K562 (cell line): Measurements from ENCODE around the gene COX4I2. TPM values are rescaled to one million over a fixed set of nuclear protein-coding genes. Genes with fewer than 3 reads are reported as not detected.

Experiments used
- BMI1 ChIP-seq: fragments of 150-350 bp; IDR thresholded peaks from 2 replicates; pipeline ENCODE4 v1.6.1; 2014; ENCODE audit warnings: low read length
- CAMTA2 ChIP-seq: fragments of 250-450 bp; sonication (Bioruptor Pico); conservative IDR thresholded peaks from 2 replicates; pipeline ENCODE4 v1.5.1; 2022
- CSDE1 ChIP-seq, 2 experiments: fragments of 450-650 bp; IDR thresholded peaks; 2 replicates each; pipeline ENCODE4 v1.6.1; 2016; ENCODE audit warnings: mild to moderate bottlenecking in 1 of 2
- DIDO1 ChIP-seq: fragments of 450-650 bp; IDR thresholded peaks from 2 replicates; pipeline ENCODE4 v1.6.1; 2016; ENCODE audit warnings: low read depth, missing biosample characterization, missing genetic modification characterization
- EP400 ChIP-seq: fragments of 450-650 bp; IDR thresholded peaks from 2 replicates; pipeline ENCODE4 v1.6.1; 2017; ENCODE audit warnings: antibody characterized with exemption, mild to moderate bottlenecking, moderate library complexity
- MXI1 ChIP-seq: IDR thresholded peaks from 2 replicates; pipeline ENCODE4 v1.6.1; 2011; ENCODE audit warnings: low read depth, mild to moderate bottlenecking, improper control_type of control experiment, low read length
- NR4A1 ChIP-seq, 2 experiments: fragments of 250-450 bp in 1 of 2; fragments of 450-650 bp in 1 of 2; sonication (Bioruptor Pico) in 1 of 2; IDR thresholded peaks; 2 replicates each; pipeline versions ENCODE4 v1.4.0 to v1.6.1; 2016 to 2020; ENCODE audit warnings: mild to moderate bottlenecking in 2 of 2, missing compliant biosample characterization in 1 of 2, missing genetic modification characterization in 1 of 2, moderate library complexity in 1 of 2
- SLC30A9 ChIP-seq: fragments of 250-450 bp; sonication (Bioruptor Pico); IDR thresholded peaks from 2 replicates; pipeline ENCODE4 v1.8.0; 2022; ENCODE audit warnings: mild to moderate bottlenecking, moderate library complexity
- ZBED1 ChIP-seq: IDR thresholded peaks from 2 replicates; pipeline ENCODE4 v1.6.1; 2014
- ZNF717 ChIP-seq: fragments of 250-450 bp; sonication (Bioruptor Pico); IDR thresholded peaks from 2 replicates; pipeline ENCODE4 v1.5.0; 2021
- polyA plus RNA-seq, 8 experiments: library from polyadenylated mRNA; depleted of rRNA in 4 of 8; stranded (reverse) in 5 of 8; unstranded in 3 of 8; fragments of >200 nt; fragmentation: Nextera tagmentation in 2 of 8; fragmentation: Illumina TruSeq in 1 of 8; extraction: Ambion mirVana in 2 of 8; extraction: Trizol in 1 of 8; gene quantifications; 2 replicates each; pipeline versions ENCODE4 v1.2.1 to v1.2.3, GENCODE V29; 2011 to 2014; ENCODE audit warnings: inconsistent platforms in 1 of 8, missing spikeins in 1 of 8
- total RNA-seq, 7 experiments: library from RNA; depleted of rRNA in 6 of 7; stranded (reverse); fragments of >200 nt in 6 of 7; fragmentation: Illumina TruSeq in 2 of 7; extraction: Trizol in 2 of 7; gene quantifications; 2 replicates each; pipeline versions ENCODE4 v1.2.1 to v1.2.3, GENCODE V29; 2011 to 2021; ENCODE audit warnings: low replicate concordance in 1 of 7
- TF ChIP-seq, protein P1 (sequence below): fragments of 200-800 bp; sonication (Bioruptor generic); IDR thresholded peaks from 2 replicates; pipeline ENCODE4 v1.6.1; 2016; ENCODE audit warnings: missing genetic modification characterization, missing compliant biosample characterization
- TF ChIP-seq, protein P2 (sequence below): fragments of 450-650 bp; IDR thresholded peaks from 2 replicates; pipeline ENCODE4 v1.6.1; 2017; ENCODE audit warnings: antibody characterized with exemption, mild to moderate bottlenecking
- TF ChIP-seq, protein P3 (sequence below): sonication (generic); formaldehyde crosslinking; IDR thresholded peaks from 2 replicates; pipeline ENCODE4 v1.8.0; 2022; ENCODE audit warnings: mild to moderate bottlenecking, missing genetic modification reagents
- TF ChIP-seq, protein P4 (sequence below): fragments of 250-450 bp; sonication (Bioruptor Pico); IDR thresholded peaks from 2 replicates; pipeline ENCODE4 v1.8.0; 2022; ENCODE audit warnings: moderate library complexity, mild to moderate bottlenecking, inconsistent platforms
- TF ChIP-seq, protein P5 (sequence below): IDR thresholded peaks from 2 replicates; pipeline ENCODE4 v1.6.1; 2012; ENCODE audit warnings: low read depth, low read length, improper control_type of control experiment, borderline replicate concordance

COX4I2 gene
- total and polyA plus RNA-seq, 9 of the 15 experiments (the other 6 are each of a cell fraction or from before 2014, with no cell fraction given), result not detected

DNA sequence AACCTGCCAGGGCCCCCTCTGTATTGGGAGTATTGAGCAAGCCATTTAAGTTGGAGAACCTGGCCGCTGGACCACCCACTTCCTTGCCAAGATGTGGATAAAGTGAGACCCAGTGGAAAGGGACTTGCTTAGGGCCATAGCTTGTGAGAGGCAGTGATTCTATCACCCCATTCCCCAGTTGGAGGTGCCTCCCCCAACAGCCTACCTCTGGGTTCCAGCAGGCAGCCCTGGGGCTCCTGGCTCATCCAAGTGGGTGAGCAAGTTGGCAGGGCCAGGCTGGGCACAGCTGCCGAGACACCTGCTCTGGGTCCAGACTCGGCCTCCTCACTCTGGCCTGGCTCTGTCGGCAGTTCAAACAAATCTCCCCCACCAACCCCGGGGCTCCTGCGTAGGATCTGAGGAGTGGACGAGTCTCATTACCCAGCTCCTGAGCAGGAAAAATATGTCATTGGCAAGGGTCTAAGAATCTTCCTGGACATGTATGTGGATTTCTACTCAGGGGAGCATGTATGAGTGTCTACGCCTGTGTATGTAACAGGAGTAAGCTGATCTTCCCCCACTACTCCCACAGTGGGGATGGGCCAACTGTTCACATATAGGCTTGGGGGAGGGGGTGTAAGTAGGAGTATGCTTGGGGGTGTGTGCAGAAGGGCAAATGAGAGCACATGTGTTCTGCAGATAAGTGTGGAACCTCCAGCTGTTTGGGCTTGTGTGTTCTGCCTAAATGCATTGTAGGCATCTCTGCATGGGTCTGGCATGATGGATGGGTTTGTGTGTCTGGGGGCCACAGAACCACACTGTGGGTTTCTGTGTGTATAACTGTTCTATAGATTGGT is 30.7 kb upstream of the COX4I2 start (continued):
- TF ChIP-seq, protein P1, sequence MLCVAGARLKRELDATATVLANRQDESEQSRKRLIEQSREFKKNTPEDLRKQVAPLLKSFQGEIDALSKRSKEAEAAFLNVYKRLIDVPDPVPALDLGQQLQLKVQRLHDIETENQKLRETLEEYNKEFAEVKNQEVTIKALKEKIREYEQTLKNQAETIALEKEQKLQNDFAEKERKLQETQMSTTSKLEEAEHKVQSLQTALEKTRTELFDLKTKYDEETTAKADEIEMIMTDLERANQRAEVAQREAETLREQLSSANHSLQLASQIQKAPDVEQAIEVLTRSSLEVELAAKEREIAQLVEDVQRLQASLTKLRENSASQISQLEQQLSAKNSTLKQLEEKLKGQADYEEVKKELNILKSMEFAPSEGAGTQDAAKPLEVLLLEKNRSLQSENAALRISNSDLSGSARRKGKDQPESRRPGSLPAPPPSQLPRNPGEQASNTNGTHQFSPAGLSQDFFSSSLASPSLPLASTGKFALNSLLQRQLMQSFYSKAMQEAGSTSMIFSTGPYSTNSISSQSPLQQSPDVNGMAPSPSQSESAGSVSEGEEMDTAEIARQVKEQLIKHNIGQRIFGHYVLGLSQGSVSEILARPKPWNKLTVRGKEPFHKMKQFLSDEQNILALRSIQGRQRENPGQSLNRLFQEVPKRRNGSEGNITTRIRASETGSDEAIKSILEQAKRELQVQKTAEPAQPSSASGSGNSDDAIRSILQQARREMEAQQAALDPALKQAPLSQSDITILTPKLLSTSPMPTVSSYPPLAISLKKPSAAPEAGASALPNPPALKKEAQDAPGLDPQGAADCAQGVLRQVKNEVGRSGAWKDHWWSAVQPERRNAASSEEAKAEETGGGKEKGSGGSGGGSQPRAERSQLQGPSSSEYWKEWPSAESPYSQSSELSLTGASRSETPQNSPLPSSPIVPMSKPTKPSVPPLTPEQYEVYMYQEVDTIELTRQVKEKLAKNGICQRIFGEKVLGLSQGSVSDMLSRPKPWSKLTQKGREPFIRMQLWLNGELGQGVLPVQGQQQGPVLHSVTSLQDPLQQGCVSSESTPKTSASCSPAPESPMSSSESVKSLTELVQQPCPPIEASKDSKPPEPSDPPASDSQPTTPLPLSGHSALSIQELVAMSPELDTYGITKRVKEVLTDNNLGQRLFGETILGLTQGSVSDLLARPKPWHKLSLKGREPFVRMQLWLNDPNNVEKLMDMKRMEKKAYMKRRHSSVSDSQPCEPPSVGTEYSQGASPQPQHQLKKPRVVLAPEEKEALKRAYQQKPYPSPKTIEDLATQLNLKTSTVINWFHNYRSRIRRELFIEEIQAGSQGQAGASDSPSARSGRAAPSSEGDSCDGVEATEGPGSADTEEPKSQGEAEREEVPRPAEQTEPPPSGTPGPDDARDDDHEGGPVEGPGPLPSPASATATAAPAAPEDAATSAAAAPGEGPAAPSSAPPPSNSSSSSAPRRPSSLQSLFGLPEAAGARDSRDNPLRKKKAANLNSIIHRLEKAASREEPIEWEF, result no peak
- TF ChIP-seq, protein P2, sequence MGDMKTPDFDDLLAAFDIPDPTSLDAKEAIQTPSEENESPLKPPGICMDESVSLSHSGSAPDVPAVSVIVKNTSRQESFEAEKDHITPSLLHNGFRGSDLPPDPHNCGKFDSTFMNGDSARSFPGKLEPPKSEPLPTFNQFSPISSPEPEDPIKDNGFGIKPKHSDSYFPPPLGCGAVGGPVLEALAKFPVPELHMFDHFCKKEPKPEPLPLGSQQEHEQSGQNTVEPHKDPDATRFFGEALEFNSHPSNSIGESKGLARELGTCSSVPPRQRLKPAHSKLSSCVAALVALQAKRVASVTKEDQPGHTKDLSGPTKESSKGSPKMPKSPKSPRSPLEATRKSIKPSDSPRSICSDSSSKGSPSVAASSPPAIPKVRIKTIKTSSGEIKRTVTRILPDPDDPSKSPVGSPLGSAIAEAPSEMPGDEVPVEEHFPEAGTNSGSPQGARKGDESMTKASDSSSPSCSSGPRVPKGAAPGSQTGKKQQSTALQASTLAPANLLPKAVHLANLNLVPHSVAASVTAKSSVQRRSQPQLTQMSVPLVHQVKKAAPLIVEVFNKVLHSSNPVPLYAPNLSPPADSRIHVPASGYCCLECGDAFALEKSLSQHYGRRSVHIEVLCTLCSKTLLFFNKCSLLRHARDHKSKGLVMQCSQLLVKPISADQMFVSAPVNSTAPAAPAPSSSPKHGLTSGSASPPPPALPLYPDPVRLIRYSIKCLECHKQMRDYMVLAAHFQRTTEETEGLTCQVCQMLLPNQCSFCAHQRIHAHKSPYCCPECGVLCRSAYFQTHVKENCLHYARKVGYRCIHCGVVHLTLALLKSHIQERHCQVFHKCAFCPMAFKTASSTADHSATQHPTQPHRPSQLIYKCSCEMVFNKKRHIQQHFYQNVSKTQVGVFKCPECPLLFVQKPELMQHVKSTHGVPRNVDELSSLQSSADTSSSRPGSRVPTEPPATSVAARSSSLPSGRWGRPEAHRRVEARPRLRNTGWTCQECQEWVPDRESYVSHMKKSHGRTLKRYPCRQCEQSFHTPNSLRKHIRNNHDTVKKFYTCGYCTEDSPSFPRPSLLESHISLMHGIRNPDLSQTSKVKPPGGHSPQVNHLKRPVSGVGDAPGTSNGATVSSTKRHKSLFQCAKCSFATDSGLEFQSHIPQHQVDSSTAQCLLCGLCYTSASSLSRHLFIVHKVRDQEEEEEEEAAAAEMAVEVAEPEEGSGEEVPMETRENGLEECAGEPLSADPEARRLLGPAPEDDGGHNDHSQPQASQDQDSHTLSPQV, result peak; percentile 73
- TF ChIP-seq ZNF717 (CRISPR knock-in tag), result no peak
- TF ChIP-seq, protein P3, sequence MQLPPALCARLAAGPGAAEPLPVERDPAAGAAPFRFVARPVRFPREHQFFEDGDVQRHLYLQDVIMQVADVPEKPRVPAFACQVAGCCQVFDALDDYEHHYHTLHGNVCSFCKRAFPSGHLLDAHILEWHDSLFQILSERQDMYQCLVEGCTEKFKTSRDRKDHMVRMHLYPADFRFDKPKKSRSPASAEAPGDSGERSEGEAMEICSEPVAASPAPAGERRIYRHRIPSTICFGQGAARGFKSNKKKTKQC (CRISPR knock-in tag), result 0 out of 2 replicates have a peak, but pooled peaks have one; percentile 34
- no peak for TF ChIP-seq DIDO1 (tag)
- no peak for TF ChIP-seq CSDE1 (IDR thresholded peaks at IDR 0.05)
- TF ChIP-seq MXI1, result peak; percentile 89
- TF ChIP-seq, protein P4, sequence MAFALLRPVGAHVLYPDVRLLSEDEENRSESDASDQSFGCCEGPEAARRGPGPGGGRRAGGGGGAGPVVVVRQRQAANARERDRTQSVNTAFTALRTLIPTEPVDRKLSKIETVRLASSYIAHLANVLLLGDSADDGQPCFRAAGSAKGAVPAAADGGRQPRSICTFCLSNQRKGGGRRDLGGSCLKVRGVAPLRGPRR (CRISPR knock-in tag), result no peak
- TF ChIP-seq EP400, result peak; percentile 77
- no peak; the same call in 1 of the 2 replicates for TF ChIP-seq NR4A1 (CRISPR knock-in tag; IDR thresholded peaks at IDR 0.05)
- TF ChIP-seq NR4A1 (tag; IDR thresholded peaks at IDR 0.05), result 0 out of 2 replicates have a peak, but pooled peaks have one; percentile 34
- TF ChIP-seq, protein P5, sequence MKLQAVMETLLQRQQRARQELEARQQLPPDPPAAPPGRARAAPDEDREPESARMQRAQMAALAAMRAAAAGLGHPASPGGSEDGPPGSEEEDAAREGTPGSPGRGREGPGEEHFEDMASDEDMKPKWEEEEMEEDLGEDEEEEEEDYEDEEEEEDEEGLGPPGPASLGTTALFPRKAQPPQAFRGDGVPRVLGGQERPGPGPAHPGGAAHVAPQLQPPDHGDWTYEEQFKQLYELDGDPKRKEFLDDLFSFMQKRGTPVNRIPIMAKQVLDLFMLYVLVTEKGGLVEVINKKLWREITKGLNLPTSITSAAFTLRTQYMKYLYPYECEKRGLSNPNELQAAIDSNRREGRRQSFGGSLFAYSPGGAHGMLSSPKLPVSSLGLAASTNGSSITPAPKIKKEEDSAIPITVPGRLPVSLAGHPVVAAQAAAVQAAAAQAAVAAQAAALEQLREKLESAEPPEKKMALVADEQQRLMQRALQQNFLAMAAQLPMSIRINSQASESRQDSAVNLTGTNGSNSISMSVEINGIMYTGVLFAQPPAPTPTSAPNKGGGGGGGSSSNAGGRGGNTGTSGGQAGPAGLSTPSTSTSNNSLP, result no peak
- no peak; the same call in none of the 2 replicates for TF ChIP-seq ZBED1
- no peak for TF ChIP-seq BMI1
- no peak for TF ChIP-seq SLC30A9 (CRISPR knock-in tag)
- TF ChIP-seq CAMTA2 (CRISPR knock-in tag), result peak; percentile 53
